WERI-Rb-1 (cell line): ENCODE measurements around the gene GPR183.

Experiments
- DNase-seq: peaks from one replicate; pipeline ENCODE4 v3.0.0-alpha.2; 2020
- H3K27ac ChIP-seq: fragments of 250-450 bp; sonication (Bioruptor Pico); 2 replicates; pipeline ENCODE4 v1.5.1; 2020; ENCODE audit warnings: mild to moderate bottlenecking, moderate library complexity
- H3K27me3 ChIP-seq: fragments of 250-450 bp; sonication (Bioruptor Pico); 2 replicates; pipeline ENCODE4 v1.5.1; 2021; ENCODE audit warnings: mild to moderate bottlenecking, low read depth, moderate library complexity; ENCODE audit not compliant: insufficient read depth, severe bottlenecking
- H3K36me3 ChIP-seq: fragments of 250-450 bp; sonication (Bioruptor Pico); 2 replicates; pipeline ENCODE4 v1.5.1; 2020; ENCODE audit warnings: mild to moderate bottlenecking, moderate library complexity
- H3K4me3 ChIP-seq: 2 replicates; pipeline ENCODE4 v1.5.1; 2011; ENCODE audit warnings: low read depth, mild to moderate bottlenecking, control low read depth, low read length
- H3K9me3 ChIP-seq: fragments of 250-450 bp; sonication (Bioruptor Pico); 2 replicates; pipeline ENCODE4 v1.5.1; 2021; ENCODE audit warnings: mild to moderate bottlenecking, moderate library complexity; ENCODE audit not compliant: severe bottlenecking
- CTCF ChIP-seq: IDR thresholded peaks from 2 replicates; pipeline ENCODE4 v1.5.1; 2011; ENCODE audit warnings: low read depth, mild to moderate bottlenecking, control low read depth, inconsistent platforms, low read length

The GPR183 gene

GRCh38 chr13:99288089-99288488 lies 19.1 kb downstream of the GPR183 start:
- no peak for TF ChIP-seq CTCF
- no peak for DNase-seq
- Histone ChIP-seq H3K9me3 (no peaks in the 10 kb centered on the region), H3K36me3 (peaks cover 4% of the 10 kb centered on the region), H3K27ac (no peak overlapping the region), H3K27me3 (no peaks in the 10 kb centered on the region), H3K4me3 (no peak overlapping the region)

DNA sequence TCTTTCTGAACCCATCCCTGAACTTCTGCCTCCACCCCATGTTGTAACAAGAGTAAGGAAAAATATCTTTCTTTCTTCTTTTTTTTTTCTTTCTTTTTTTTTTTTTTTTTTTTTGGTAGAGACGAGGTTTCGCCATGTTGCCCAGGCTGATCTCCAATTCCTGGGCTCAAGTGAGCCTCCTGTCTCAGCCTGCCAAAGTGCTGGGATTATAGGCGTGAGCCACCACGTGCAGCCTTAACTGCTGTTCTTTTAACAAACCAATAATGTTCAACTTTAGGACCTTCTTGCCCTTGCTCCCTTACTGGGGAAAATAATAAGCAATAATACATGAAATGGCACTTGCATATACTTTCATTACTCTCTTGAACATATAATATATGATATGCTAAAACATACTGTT lies 19.6 kb downstream of the GPR183 start:
- Histone ChIP-seq H3K9me3 (no peaks in the 10 kb centered on the region), H3K36me3 (peaks cover 4% of the 10 kb centered on the region), H3K27me3 (no peaks in the 10 kb centered on the region), H3K27ac (no peak overlapping the region), H3K4me3 (no peak overlapping the region)
- no peak for DNase-seq
- TF ChIP-seq CTCF, result no peak

DNA sequence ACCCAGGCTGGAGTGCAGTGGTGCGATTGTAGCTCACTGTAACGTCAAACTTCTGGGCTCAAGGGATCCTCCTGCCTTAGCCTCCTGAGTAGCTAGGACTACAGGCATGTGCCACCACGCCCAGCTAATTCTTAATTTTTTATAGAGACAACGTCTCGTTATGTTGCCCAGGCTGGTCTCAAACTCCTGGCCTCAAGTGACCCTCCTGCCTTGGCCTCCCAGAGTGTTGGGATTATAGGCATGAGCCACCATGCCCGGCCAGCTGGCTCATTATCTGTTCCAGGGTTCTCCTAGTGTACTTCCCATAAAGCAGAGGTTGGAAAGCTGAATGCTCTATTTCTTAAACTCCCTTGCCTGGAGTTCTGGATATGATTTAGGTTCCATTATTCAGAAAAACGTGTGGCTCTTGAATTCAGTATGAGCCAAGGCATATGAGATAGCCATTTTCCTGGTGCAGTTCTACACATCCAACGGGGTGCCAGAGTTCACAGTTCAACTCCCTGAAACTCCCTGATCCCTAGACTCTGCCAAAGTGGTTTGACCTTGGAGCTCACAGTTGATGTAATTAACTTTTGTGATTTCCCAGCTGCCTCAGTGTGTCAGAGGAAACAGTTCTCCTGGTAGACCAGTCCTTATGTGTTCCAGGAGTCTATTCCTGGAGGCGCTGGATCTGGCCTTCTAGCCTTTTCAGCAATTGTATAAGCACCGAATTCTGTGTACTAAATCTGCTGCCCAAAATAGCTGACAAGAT lies 21.6 kb downstream of the GPR183 start:
- Histone ChIP-seq H3K4me3 (no peak overlapping the region), H3K9me3 (no peaks in the 10 kb centered on the region), H3K27ac (no peak overlapping the region), H3K36me3 (peaks cover 7% of the 10 kb centered on the region), H3K27me3 (no peaks in the 10 kb centered on the region)
- peak; percentile 49 for DNase-seq
- no peak for TF ChIP-seq CTCF

GRCh38 chr13:99282264-99283231 lies 24.7 kb downstream of the GPR183 start:
- no peaks in the 10 kb centered on the region for H3K27me3 ChIP-seq
- no peak for TF ChIP-seq CTCF
- no peaks in the 10 kb centered on the region for H3K9me3 ChIP-seq
- peaks cover 14% of the 10 kb centered on the region for H3K36me3 ChIP-seq
- no peak for DNase-seq
- H3K4me3 ChIP-seq, result no peak overlapping the region
- no peak overlapping the region for H3K27ac ChIP-seq

DNA sequence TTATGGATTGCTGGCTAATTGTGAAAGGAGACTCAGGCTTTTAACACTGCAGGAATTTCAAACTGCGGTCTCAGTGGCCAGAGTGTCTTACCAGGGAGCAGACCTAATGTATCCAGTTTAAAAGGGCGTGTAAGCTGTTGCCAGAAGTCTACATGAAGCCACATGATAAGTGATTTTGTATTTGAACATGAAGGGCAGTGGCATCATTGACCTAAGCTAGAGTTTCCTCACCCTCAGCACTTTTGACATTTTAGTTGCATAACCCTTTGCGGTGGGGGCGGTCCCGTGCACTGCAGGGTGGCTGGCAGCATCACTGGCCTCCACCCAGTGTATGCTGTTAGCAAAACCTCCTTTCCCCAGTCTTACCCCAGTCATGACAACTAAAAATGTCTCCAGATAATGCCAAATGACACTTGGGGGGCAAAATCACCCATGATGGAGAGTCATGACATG lies 25.4 kb downstream of the GPR183 start:
- H3K9me3 ChIP-seq, result no peaks in the 10 kb centered on the region
- no peak overlapping the region for H3K27ac ChIP-seq
- peaks cover 14% of the 10 kb centered on the region for H3K36me3 ChIP-seq
- H3K4me3 ChIP-seq, result no peak overlapping the region
- no peak for DNase-seq
- no peak for TF ChIP-seq CTCF
- H3K27me3 ChIP-seq, result no peaks in the 10 kb centered on the region
